Measurements from ENCODE around the gene LEKR1. TPM values are rescaled to one million over a fixed set of nuclear protein-coding genes. Genes with fewer than 3 reads are reported as not detected.

Gene LEKR1
- total and polyA plus RNA-seq, 9 of the 15 experiments (the other 6 are each of a cell fraction or from before 2014, with no cell fraction given) = 0.76 to 1.8 (median 1.2) TPM

DNA sequence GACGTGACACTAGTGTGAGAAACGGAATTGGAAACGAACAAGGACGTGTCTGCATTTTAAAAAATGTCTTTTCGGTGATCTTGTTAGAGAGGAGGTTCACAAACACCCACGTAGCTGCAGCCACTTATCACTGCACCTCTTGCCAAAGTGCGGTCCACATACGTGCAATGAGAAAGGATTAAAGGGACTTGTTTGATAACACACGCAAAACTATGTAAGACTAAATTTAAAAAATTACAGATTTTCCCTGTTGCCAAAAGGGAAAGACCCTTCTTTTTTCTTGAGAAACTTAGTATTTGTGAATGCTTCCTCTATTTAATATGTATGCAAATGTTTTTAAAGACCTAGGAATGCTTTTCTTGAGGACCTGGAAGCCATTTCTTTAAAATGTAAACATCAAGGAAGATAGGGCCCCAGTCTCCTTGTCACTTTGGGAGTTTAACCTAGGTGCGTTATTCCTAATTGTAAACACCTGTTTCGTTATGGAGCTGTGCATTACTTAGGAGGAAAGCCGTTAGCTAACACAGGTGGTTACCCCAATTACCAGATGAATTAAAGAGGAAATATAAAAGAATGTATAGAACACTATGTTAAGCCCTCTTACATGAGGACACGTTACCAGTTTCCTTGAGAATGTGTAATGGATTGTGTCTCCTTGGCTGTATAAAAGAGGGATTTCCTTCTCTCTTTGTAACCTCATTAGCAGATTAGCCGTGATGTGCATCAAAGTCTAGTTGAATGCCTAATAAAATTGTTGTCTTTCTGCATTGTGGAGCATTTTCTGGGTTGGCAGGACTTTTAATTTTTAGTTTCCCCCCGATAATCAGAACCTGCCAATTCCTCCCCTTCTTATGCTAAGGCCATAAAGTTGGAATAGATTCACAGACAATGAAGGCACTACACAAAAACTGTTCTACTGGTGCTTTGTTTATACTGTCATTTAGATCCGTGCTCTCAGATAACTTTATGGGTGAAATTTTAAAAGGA lies 1.0 kb downstream of the LEKR1 start:
- peak overlapping the region; percentile 95 to 96; a peak in 3 of 4 replicates for H3K9ac ChIP-seq (ENCODE audit: insufficient read depth in 1 of 2, low read depth in 2 of 2, low read length in 2 of 2)
- ATAC-seq (peak; percentile 14), FAIRE-seq (no peak), DNase-seq (ENCODE audit: extremely low read depth in 1 of 4, low spot score in 3 of 4) (no peak)
- peak overlapping the region; percentile 99 for H3K4me2 ChIP-seq (ENCODE audit: insufficient read depth, low read length)
- no peaks in the 10 kb centered on the region; the same call in 2 of the 3 replicates for H3K36me3 ChIP-seq (ENCODE audit: control insufficient read depth, insufficient read depth, low read length)
- H3K27ac ChIP-seq (ENCODE audit: extremely low read depth, low read depth, low read length) = peak overlapping the region; percentile 97
- no peaks in the 10 kb centered on the region for H3K9me1 ChIP-seq (ENCODE audit: control insufficient read depth, insufficient read depth, low read length)
- peaks cover 17% of the 10 kb centered on the region; the same call in 2 of the 3 replicates for H3K79me2 ChIP-seq (ENCODE audit: control insufficient read depth, insufficient read depth, low read length)
- TSS peak; percentile 80 for BruUV-seq (replicated peaks)
- intact Hi-C loops (cut with micrococcal nuclease) (loop anchor here (2.0 to 10.0 kb wide), 5 partner anchors 65 to 310 kb away; no protein-coding TSS in a partner anchor), in situ Hi-C loops (cut with MboI) (loop anchor here (5.0 kb wide), 1 partner anchor 310 kb away; no protein-coding TSS in a partner anchor)
- H3K4me3 ChIP-seq = peak overlapping the region; percentile 52
- H4K20me1 ChIP-seq (replicated peaks; ENCODE audit: control insufficient read depth, insufficient read depth, low read length) = no peaks in the 10 kb centered on the region
- CTCF ChIA-PET (ENCODE audit: low intra/inter-chr PET ratio) = no interaction called here
- no peaks in the 10 kb centered on the region for H3K9me3 ChIP-seq (replicated peaks; ENCODE audit: control insufficient read depth, insufficient read depth, low read depth, low read length)
- no peaks in the 10 kb centered on the region for H3K27me3 ChIP-seq (ENCODE audit: control insufficient read depth in 2 of 2, insufficient read depth in 2 of 2, low read length in 2 of 2)
- POLR2A ChIA-PET = interaction anchor here (1.1 to 1.4 kb wide), 3 partner anchors 9 to 13 kb away, joined by 3 to 5 read pairs (median 5); no protein-coding TSS in a partner anchor
- peak overlapping the region; percentile 87 for H2AFZ ChIP-seq (ENCODE audit: low read depth, low read length)
- H3K4me1 ChIP-seq (replicated peaks in 1 of 2; ENCODE audit: control insufficient read depth in 2 of 2, insufficient read depth in 2 of 2, low read length in 2 of 2) = peaks cover 13 to 18% of the 10 kb centered on the region in 2 experiments; a peak in 4 of 5 replicates
- 13% methylated on average over 16 of the region's 16 CpGs for WGBS (ENCODE audit: insufficient coverage, low coverage, missing lambda C conversion rate)
- TF ChIP-seq PHB (CRISPR knock-in tag; IDR thresholded peaks at IDR 0.05) (no peak), ZFP30 (CRISPR knock-in tag; IDR thresholded peaks at IDR 0.05; ENCODE audit: borderline replicate concordance) (no peak), MCM5 (IDR thresholded peaks at IDR 0.05; ENCODE audit: low read depth) (no peak), CEBPG (CRISPR knock-in tag; IDR thresholded peaks at IDR 0.05) (peak; percentile 1; the same call in 1 of the 2 replicates), CEBPG (tag; conservative IDR thresholded peaks at IDR 0.05 in 1 of 2, IDR thresholded peaks at IDR 0.05 in 1 of 2) (no peak)
- TF ChIP-seq, protein P1, sequence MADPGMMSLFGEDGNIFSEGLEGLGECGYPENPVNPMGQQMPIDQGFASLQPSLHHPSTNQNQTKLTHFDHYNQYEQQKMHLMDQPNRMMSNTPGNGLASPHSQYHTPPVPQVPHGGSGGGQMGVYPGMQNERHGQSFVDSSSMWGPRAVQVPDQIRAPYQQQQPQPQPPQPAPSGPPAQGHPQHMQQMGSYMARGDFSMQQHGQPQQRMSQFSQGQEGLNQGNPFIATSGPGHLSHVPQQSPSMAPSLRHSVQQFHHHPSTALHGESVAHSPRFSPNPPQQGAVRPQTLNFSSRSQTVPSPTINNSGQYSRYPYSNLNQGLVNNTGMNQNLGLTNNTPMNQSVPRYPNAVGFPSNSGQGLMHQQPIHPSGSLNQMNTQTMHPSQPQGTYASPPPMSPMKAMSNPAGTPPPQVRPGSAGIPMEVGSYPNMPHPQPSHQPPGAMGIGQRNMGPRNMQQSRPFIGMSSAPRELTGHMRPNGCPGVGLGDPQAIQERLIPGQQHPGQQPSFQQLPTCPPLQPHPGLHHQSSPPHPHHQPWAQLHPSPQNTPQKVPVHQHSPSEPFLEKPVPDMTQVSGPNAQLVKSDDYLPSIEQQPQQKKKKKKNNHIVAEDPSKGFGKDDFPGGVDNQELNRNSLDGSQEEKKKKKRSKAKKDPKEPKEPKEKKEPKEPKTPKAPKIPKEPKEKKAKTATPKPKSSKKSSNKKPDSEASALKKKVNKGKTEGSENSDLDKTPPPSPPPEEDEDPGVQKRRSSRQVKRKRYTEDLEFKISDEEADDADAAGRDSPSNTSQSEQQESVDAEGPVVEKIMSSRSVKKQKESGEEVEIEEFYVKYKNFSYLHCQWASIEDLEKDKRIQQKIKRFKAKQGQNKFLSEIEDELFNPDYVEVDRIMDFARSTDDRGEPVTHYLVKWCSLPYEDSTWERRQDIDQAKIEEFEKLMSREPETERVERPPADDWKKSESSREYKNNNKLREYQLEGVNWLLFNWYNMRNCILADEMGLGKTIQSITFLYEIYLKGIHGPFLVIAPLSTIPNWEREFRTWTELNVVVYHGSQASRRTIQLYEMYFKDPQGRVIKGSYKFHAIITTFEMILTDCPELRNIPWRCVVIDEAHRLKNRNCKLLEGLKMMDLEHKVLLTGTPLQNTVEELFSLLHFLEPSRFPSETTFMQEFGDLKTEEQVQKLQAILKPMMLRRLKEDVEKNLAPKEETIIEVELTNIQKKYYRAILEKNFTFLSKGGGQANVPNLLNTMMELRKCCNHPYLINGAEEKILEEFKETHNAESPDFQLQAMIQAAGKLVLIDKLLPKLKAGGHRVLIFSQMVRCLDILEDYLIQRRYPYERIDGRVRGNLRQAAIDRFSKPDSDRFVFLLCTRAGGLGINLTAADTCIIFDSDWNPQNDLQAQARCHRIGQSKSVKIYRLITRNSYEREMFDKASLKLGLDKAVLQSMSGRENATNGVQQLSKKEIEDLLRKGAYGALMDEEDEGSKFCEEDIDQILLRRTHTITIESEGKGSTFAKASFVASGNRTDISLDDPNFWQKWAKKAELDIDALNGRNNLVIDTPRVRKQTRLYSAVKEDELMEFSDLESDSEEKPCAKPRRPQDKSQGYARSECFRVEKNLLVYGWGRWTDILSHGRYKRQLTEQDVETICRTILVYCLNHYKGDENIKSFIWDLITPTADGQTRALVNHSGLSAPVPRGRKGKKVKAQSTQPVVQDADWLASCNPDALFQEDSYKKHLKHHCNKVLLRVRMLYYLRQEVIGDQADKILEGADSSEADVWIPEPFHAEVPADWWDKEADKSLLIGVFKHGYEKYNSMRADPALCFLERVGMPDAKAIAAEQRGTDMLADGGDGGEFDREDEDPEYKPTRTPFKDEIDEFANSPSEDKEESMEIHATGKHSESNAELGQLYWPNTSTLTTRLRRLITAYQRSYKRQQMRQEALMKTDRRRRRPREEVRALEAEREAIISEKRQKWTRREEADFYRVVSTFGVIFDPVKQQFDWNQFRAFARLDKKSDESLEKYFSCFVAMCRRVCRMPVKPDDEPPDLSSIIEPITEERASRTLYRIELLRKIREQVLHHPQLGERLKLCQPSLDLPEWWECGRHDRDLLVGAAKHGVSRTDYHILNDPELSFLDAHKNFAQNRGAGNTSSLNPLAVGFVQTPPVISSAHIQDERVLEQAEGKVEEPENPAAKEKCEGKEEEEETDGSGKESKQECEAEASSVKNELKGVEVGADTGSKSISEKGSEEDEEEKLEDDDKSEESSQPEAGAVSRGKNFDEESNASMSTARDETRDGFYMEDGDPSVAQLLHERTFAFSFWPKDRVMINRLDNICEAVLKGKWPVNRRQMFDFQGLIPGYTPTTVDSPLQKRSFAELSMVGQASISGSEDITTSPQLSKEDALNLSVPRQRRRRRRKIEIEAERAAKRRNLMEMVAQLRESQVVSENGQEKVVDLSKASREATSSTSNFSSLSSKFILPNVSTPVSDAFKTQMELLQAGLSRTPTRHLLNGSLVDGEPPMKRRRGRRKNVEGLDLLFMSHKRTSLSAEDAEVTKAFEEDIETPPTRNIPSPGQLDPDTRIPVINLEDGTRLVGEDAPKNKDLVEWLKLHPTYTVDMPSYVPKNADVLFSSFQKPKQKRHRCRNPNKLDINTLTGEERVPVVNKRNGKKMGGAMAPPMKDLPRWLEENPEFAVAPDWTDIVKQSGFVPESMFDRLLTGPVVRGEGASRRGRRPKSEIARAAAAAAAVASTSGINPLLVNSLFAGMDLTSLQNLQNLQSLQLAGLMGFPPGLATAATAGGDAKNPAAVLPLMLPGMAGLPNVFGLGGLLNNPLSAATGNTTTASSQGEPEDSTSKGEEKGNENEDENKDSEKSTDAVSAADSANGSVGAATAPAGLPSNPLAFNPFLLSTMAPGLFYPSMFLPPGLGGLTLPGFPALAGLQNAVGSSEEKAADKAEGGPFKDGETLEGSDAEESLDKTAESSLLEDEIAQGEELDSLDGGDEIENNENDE (IDR thresholded peaks at IDR 0.05; ENCODE audit: low read depth, low read length) = no peak

Measured in K562 (cell line).